GM10266 (cell line): ENCODE measurements around the gene BMERB1.
"Not testable (repeated sequence)": the region's sequence is repeated elsewhere in the genome, so short reads cannot be mapped to it uniquely, and the experiment has no call there.

Source experiments
- DNase-seq: peaks from one replicate; pipeline ENCODE4 v3.0.0; 2012; ENCODE audit errors: extremely low spot score
- CTCF ChIP-seq: IDR thresholded peaks from 2 replicates; pipeline ENCODE4 v1.5.1; 2012; ENCODE audit warnings: mild to moderate bottlenecking, low read depth; ENCODE audit not compliant: control insufficient read depth, insufficient read depth; ENCODE audit errors: missing control alignments

Gene BMERB1

GRCh38 chr16:15542261-15542660 lies 107.9 kb downstream of the BMERB1 start:
- no peak for DNase-seq
- TF ChIP-seq CTCF = no peak

GRCh38 chr16:15542734-15543347 lies 108.5 kb downstream of the BMERB1 start:
- TF ChIP-seq CTCF = no peak
- no peak for DNase-seq

- TF ChIP-seq CTCF = no peak
- no peak for DNase-seq
Observed at GRCh38 chr16:15544405-15544804, 110.0 kb downstream of the BMERB1 start.

GRCh38 chr16:15545544-15545943 lies 111.2 kb downstream of the BMERB1 start:
- no peak for TF ChIP-seq CTCF
- DNase-seq = no peak

- DNase-seq = not testable (repeated sequence)
Observed at GRCh38 chr16:15547072-15547767, 112.8 kb downstream of the BMERB1 start.

GRCh38 chr16:15547768-15548096 lies 113.3 kb downstream of the BMERB1 start:
- no peak for TF ChIP-seq CTCF

GRCh38 chr16:15548482-15548891 lies 114.1 kb downstream of the BMERB1 start:
- TF ChIP-seq CTCF = no peak
- no peak for DNase-seq

More at GRCh38 chr16:15547768-15548096, 113.3 kb downstream of the BMERB1 start:
- DNase-seq = no peak
